ENCODE measurements around the gene GIMAP1.

GIMAP1 gene

GRCh38 chr7:150748376-150748775 is 32.0 kb downstream of the GIMAP1 start:
- no peak for DNase-seq (ENCODE audit: low spot score)

GRCh38 chr7:150751702-150752101 is 35.3 kb downstream of the GIMAP1 start:
- no peak for DNase-seq (ENCODE audit: low spot score)

GRCh38 chr7:150753239-150753638 is 36.8 kb downstream of the GIMAP1 start:
- DNase-seq (ENCODE audit: low spot score), result no peak

- DNase-seq (ENCODE audit: low spot score), result no peak
Measured at GRCh38 chr7:150753826-150754603, 37.6 kb downstream of the GIMAP1 start.

- DNase-seq (ENCODE audit: low spot score), result no peak
Measured at GRCh38 chr7:150754951-150755350, 38.5 kb downstream of the GIMAP1 start.

GRCh38 chr7:150755473-150756099 is 39.2 kb downstream of the GIMAP1 start:
- DNase-seq (ENCODE audit: low spot score), result no peak

GRCh38 chr7:150756166-150756565 is 39.8 kb downstream of the GIMAP1 start:
- no peak for DNase-seq (ENCODE audit: low spot score)

GRCh38 chr7:150756858-150757257 is 40.4 kb downstream of the GIMAP1 start:
- DNase-seq (ENCODE audit: low spot score), result no peak

GRCh38 chr7:150759479-150759878 is 43.1 kb downstream of the GIMAP1 start:
- no peak for DNase-seq (ENCODE audit: low spot score)

- DNase-seq (ENCODE audit: low spot score), result no peak
Measured at GRCh38 chr7:150766334-150766709, 49.9 kb downstream of the GIMAP1 start.

GRCh38 chr7:150769768-150770167 is 53.4 kb downstream of the GIMAP1 start:
- DNase-seq (ENCODE audit: low spot score), result no peak

Data from hematopoietic multipotent progenitor cell treated with erythropoietin and hydrocortisone succinate and interleukin-3 and kit ligand, for 15 days (in vitro differentiated cells).